Suprapubic skin (tissue), 4 donors: Measurements from ENCODE around the gene BBLN.

Experiments used
- POLR2A ChIP-seq, 2 donors: fragments of 450-650 bp; IDR thresholded peaks; one replicate each; pipeline ENCODE4 v1.6.1; 2017; ENCODE audit warnings: antibody characterized with exemption in 2 of 2, mild to moderate bottlenecking in 2 of 2, moderate library complexity in 2 of 2
- POLR2AphosphoS5 ChIP-seq, 3 donors: sonication (generic); formaldehyde crosslinking; IDR thresholded peaks; one replicate each; pipeline ENCODE4 v1.6.1; 2017; ENCODE audit warnings: antibody characterized with exemption in 3 of 3
- TF ChIP-seq, protein P1 (sequence below), 2 donors: fragments of 200-600 bp in 1 of 2; fragments of 450-650 bp in 1 of 2; sonication (generic) in 1 of 2; IDR thresholded peaks; one replicate each; pipeline ENCODE4 v1.5.1; 2016 to 2019; ENCODE audit warnings: antibody characterized with exemption in 2 of 2, mild to moderate bottlenecking in 1 of 2, moderate library complexity in 1 of 2

DNA sequence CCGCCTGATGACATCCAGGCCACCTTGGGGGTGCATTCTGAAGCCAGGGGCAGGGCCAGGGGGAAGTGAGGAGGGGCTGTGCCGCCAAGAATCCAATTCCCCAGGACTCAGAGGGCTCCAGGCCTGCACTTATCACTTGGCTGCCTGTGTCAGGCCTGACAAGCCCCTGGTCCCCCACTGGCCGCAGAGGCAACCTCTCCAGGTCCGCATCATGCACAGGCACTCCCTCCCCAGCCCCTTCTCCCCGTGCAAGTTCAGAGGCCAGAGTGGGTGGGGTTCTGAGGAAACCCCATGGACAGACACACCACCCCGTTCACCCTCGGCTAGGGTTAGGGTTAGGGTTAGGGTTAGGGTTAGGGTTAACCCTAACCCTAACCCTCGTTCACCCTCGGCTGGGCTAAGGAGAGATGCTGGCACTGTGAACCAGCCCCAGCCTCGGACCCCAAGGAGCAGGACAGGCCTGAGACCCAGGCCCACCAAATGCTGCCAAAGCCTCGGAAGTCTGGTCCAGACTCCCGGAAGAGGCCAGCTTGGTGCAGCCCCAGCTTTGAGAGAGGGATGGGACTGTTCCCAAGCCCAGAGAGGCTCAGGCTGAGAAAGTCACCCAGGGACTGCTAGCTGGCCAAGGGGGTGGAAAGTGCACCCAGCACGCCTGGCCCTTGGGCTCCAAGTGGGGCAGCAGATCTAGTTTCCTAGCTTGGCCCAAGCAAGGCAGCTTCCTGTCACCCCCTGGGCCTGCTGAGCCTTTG is 5.9 kb upstream of the BBLN start:
- TF ChIP-seq, protein P1, sequence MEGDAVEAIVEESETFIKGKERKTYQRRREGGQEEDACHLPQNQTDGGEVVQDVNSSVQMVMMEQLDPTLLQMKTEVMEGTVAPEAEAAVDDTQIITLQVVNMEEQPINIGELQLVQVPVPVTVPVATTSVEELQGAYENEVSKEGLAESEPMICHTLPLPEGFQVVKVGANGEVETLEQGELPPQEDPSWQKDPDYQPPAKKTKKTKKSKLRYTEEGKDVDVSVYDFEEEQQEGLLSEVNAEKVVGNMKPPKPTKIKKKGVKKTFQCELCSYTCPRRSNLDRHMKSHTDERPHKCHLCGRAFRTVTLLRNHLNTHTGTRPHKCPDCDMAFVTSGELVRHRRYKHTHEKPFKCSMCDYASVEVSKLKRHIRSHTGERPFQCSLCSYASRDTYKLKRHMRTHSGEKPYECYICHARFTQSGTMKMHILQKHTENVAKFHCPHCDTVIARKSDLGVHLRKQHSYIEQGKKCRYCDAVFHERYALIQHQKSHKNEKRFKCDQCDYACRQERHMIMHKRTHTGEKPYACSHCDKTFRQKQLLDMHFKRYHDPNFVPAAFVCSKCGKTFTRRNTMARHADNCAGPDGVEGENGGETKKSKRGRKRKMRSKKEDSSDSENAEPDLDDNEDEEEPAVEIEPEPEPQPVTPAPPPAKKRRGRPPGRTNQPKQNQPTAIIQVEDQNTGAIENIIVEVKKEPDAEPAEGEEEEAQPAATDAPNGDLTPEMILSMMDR (IDR thresholded peaks at IDR 0.05): no peak
- TF ChIP-seq POLR2AphosphoS5 (IDR thresholded peaks at IDR 0.05) (no peak), POLR2A (IDR thresholded peaks at IDR 0.05) (no peak)
